Measurements from ENCODE around the gene KRTAP4-7. TPM values are rescaled to one million over a fixed set of nuclear protein-coding genes. Genes with fewer than 3 reads are reported as not detected.
"Not testable (repeated sequence)": the region's sequence is repeated elsewhere in the genome, so short reads cannot be mapped to it uniquely, and the experiment has no call there.

The KRTAP4-7 gene
- total RNA-seq, 1 experiment from 2014 or later: not detected

DNA sequence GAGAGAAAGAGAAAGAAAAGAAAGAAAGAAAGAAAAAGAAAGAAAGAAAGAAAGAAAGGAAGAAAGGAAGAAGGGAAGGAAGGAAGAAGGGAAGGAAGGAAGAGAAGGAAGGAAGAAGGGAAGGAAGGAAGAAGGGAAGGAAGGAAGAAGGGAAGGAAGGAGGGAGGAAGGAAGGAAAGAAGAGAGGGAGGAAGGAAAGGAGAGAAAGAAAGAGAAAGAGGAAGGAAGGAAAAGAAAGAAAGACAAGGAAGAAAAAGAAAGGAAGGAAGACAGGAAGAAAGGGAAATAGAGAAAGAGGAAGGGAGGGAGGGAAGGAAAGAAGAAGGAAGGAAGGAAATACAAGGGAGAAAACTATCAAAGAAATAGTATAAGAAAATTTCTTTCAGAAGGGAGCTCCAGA is 7.2 kb upstream of the KRTAP4-7 start:
- no peaks in the 10 kb centered on the region for H3K9me3 ChIP-seq (replicated peaks)

DNA sequence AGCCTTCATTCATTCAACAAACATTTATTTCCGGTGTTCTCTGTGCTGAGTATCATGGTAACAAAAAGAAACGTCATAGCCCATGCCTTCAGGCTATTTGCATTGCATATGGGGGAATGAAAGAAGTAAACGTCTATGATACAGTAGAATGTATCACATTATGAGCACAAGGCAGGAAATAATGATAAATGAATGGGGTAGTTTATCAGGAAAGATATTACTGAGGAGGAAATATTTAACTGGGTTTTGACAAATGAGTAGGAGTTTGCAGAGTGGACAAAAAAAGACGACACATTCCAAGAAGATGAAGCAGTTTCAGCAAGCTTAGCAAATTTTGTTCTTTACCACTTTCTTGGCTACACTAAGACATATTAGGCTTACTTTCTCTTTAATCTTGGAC is 1.3 kb upstream of the KRTAP4-7 start:
- peak overlapping the region; percentile 71 for H3K27ac ChIP-seq
- no peaks in the 10 kb centered on the region for H3K27me3 ChIP-seq (replicated peaks)
- H3K4me1 ChIP-seq (replicated peaks): peaks cover 6% of the 10 kb centered on the region
- no peaks in the 10 kb centered on the region for H3K36me3 ChIP-seq
- H3K9me3 ChIP-seq (replicated peaks): no peaks in the 10 kb centered on the region
- H3K4me3 ChIP-seq: no peak overlapping the region
- peak in 1 of 2 experiments; percentile 61 for DNase-seq (ENCODE audit: low read depth in 1 of 2, low spot score in 2 of 2)

More for the DNA sequence above, 7.2 kb upstream of the KRTAP4-7 start:
- Histone ChIP-seq H3K4me1 (replicated peaks) (no peaks in the 10 kb centered on the region), H3K36me3 (no peaks in the 10 kb centered on the region), H3K27ac (no peak overlapping the region), H3K4me3 (no peak overlapping the region), H3K27me3 (replicated peaks) (no peaks in the 10 kb centered on the region)
- DNase-seq (ENCODE audit: low read depth in 1 of 2, low spot score in 2 of 2): no peak

DNA sequence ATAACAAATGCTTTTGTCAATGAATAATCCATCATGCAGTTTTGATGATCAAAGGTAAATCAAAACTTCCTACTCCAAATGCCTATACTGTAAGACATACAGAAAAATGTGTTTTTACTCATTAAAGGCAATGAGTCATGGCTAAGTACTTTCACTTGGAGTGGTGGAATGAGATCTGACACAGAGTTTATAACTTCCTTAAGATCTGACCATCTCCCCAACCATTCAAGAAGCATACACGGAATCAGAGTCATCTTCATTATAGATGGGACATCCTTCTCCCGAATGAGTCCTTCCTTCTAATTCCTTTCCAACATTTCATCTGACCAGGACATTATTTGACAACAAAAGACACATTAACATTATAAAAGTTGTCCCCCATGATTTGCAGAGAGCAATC is 523 bp upstream of the KRTAP4-7 start:
- not testable (repeated sequence) for H3K27ac ChIP-seq; H3K4me3 ChIP-seq; H3K9me3 ChIP-seq (replicated peaks); H3K27me3 ChIP-seq (replicated peaks); H3K36me3 ChIP-seq; H3K4me1 ChIP-seq (replicated peaks)
- DNase-seq (ENCODE audit: low read depth in 1 of 2, low spot score in 2 of 2): peak in 1 of 2 experiments; percentile 47

DNA sequence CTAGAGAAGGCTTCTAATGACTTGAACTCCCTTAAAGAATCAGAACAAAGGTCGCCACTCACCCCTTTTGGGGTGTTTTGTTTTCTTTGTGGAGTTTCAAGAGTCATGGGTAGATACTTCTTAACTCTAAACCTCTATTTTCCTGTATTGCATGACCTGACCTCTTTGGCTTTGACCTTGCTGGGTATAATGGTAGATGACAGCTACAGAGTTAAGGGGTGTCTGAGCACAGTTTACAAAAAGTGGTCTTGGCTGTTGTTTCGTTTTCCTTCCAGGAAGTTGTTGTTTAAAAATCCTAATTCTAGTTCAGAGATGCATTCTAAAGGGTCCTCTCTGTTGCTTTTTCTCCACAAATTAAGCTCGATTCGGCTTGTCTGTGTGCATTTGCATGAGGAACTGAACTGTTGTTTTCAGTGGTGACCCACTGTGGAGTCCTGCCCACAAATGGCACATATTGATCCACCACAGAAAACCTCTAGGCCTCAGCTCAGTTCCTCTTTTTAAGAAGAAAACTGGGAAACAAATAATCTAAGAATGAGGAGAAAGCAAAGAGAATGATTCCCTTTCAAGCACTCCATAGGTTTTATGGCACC is 4.9 kb downstream of the KRTAP4-7 start:
- not testable (repeated sequence) for H3K4me3 ChIP-seq; H3K27ac ChIP-seq; H3K27me3 ChIP-seq (replicated peaks); DNase-seq (ENCODE audit: low read depth in 1 of 2, low spot score in 2 of 2); H3K4me1 ChIP-seq (replicated peaks); H3K36me3 ChIP-seq; H3K9me3 ChIP-seq (replicated peaks)

DNA sequence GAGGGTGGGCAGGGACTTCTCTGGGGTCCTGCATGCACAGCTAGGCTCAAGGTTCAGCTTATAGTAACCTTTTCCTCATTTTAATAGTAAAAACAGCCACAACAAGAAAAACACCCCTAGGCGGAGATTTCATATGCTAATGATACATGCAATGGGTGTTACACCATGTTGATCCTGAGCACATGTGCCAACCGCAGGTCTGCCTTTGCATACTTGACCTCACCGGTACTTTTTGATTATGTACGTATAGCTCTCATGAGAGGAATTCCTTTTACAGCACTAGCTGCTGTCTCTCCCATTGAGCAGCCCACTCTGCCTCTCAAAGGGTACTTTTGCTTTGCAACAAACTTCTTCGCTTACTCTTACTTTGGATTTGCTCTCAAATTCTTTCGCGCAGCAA is 12.1 kb downstream of the KRTAP4-7 start:
- Histone ChIP-seq H3K9me3 (replicated peaks) (no peaks in the 10 kb centered on the region), H3K27ac (no peak overlapping the region), H3K4me1 (replicated peaks) (peaks cover 12% of the 10 kb centered on the region), H3K36me3 (no peaks in the 10 kb centered on the region), H3K27me3 (replicated peaks) (no peaks in the 10 kb centered on the region), H3K4me3 (no peak overlapping the region)
- no peak for DNase-seq (ENCODE audit: low read depth in 1 of 2, low spot score in 2 of 2)

DNA sequence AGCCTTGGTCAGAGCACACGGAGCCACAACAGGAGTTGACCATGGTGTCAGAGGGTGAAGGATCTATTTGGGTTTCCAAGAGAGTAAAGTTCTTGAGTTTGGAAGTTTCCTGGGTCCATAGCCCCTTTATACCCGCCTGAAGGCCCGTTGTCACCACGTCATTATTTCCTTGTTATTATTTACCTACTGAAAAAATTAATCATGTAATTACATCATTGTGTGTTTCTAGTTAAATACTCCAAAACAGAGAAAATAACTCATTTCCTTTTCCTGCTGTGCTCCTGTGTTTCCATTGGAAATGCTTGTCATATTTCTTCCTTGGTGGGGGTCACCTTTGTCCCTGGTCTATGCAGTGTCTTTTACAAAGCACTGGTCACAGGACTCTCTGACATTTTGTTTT is 14.1 kb downstream of the KRTAP4-7 start, which contains the start of gene KRTAP4-8:
TSS of gene KRTAP4-8 (minus strand) at position 101 of the 400 bp plus-strand sequence. CDS start at position 43, 58 bp downstream.
- Histone ChIP-seq H3K27ac (no peak within 1 kb of the TSS), H3K9me3 (replicated peaks) (no peaks in the 10 kb centered on the region), H3K36me3 (no peaks in the 10 kb centered on the region), H3K27me3 (replicated peaks) (no peaks in the 10 kb centered on the region), H3K4me3 (no peak within 1 kb of the TSS), H3K4me1 (replicated peaks) (peaks cover 12% of the 10 kb centered on the region)
- DNase-seq (ENCODE audit: low read depth in 1 of 2, low spot score in 2 of 2): no peak

DNA sequence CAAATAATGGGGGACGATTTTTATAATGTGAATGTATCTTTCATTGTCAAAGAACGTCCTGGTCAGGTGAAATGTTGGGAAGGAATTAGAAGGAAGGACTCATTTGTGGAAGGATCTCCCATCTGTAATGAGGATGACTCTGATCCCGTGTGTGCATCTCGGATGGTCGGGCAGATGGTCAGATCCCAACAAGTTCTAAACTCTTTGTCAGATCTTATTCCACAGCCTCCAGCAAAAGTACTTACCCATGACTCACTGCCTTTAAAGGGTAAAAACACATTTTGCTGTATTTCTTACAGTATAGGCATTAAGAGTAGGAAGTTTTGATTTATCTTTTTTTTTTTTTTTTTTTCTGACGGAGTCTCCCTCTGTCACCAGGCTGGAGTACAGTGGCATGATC is 14.5 kb downstream of the KRTAP4-7 start:
- peaks cover 16% of the 10 kb centered on the region for H3K4me1 ChIP-seq (replicated peaks)
- no peak overlapping the region for H3K27ac ChIP-seq
- no peaks in the 10 kb centered on the region for H3K27me3 ChIP-seq (replicated peaks)
- H3K36me3 ChIP-seq: no peaks in the 10 kb centered on the region
- no peak overlapping the region for H3K4me3 ChIP-seq
- no peaks in the 10 kb centered on the region for H3K9me3 ChIP-seq (replicated peaks)
- DNase-seq (ENCODE audit: low read depth in 1 of 2, low spot score in 2 of 2): no peak

DNA sequence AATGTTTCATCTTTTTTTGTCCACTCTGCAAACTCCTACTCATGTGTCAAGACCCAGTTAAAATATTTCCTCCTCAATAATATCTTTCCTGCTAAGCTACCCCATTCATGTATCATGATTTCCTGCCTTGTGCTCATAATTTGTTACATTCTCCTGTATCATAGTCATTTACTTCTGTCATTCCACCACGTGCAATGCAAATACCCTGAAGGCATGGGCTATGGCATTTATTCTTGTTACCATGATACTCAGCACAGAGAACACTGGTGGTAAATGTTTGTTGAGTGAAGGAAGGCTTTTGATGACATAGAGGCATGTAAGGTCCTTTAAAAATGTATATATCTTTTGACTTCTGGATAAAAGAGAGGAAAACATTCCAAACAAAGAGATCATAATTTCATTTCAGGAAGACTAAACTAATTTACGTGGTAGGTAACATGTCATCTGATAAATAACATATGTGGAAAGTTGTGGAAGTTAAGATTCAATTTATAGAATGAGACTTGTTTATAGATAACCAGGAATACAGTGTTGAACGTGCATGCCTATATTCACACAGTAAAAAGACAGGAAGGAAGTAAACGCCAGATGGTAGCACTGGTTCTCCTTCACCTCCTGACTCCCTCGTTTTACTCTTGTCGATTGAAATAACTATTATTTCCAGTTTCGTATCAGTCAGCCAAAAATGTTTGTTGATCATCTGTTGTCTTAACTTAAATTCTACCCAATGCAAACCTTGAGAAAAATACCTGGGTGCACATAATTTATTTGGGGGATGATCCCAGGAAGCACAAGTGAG is 15.9 kb downstream of the KRTAP4-7 start:
- peak overlapping the region; percentile 60 for H3K27ac ChIP-seq

DNA sequence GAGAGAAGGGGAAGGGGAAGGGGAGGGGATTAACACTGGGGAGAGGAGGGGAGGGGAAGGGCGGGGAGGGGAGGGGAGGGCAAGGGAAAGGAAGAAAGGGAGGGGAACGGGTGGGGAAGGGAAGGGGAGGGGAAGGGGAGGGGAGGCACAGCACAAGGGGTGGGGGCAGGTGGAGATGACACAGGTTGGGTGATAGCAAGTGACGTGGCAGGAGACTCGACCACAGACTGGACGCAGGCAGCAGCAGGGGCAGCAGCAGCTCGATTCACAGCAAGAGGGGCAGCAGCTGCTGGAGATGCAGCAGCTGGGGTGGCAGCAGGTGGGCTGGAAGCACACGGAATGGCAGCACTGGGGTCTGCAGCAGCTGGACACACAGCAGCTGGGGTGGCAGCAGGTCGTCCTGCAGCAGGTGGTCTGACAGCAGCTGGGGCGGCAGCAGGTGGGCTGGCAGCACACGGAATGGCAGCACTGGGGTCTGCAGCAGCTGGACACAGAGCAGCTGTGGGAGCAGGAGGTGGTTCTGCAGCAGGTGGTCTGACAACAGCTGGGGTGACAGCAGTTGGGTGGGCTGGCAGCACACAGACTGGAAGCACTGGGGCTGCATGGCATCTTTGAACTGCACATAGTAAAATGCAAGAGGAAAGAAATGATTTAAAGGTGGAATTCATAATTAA is 17.8 kb downstream of the KRTAP4-7 start, which contains the start of gene KRTAP4-16:
TSS of gene KRTAP4-16 (minus strand) at position 624 of the 674 bp plus-strand sequence. CDS start at position 624, 0 bp downstream.
- Histone ChIP-seq H3K4me1 (replicated peaks) (peaks cover 22% of the 10 kb centered on the region), H3K27ac (no peak within 1 kb of the TSS), H3K27me3 (replicated peaks) (no peaks in the 10 kb centered on the region), H3K9me3 (replicated peaks) (no peaks in the 10 kb centered on the region), H3K4me3 (no peak within 1 kb of the TSS), H3K36me3 (no peaks in the 10 kb centered on the region)
- DNase-seq (ENCODE audit: low read depth in 1 of 2, low spot score in 2 of 2): no peak

More for the DNA sequence above, 15.9 kb downstream of the KRTAP4-7 start:
- H3K36me3 ChIP-seq; H3K27me3 ChIP-seq (replicated peaks); H3K4me3 ChIP-seq; H3K9me3 ChIP-seq (replicated peaks): not testable (repeated sequence)
- H3K4me1 ChIP-seq (replicated peaks): peaks cover 19% of the 10 kb centered on the region
- peak; percentile 57 to 72 for DNase-seq (ENCODE audit: low read depth in 1 of 2, low spot score in 2 of 2)

DNA sequence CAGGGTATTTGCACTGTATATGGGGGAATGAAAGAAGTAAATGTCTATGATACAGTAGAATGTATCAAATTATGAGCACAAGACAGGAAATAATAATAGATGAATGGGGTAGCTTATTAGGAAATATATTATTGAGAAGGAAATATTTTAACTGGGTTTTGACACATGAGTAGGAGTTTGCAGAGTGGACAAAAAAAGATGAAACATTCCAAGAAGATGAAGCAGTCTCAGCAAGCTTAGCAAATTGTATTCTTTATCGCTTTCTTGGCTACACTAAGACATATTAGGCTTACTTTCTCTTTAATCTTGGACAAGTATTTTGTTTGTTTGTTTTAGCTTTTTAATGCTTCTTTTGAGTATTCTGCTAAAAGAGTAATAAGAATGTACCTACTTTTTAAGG is 19.9 kb downstream of the KRTAP4-7 start:
- Histone ChIP-seq H3K36me3 (no peaks in the 10 kb centered on the region), H3K4me3 (no peak overlapping the region), H3K9me3 (replicated peaks) (no peaks in the 10 kb centered on the region), H3K27me3 (replicated peaks) (no peaks in the 10 kb centered on the region), H3K27ac (peak overlapping the region; percentile 56), H3K4me1 (replicated peaks) (peaks cover 21% of the 10 kb centered on the region)
- DNase-seq (ENCODE audit: low read depth in 1 of 2, low spot score in 2 of 2): peak in 1 of 2 experiments; percentile 46

DNA sequence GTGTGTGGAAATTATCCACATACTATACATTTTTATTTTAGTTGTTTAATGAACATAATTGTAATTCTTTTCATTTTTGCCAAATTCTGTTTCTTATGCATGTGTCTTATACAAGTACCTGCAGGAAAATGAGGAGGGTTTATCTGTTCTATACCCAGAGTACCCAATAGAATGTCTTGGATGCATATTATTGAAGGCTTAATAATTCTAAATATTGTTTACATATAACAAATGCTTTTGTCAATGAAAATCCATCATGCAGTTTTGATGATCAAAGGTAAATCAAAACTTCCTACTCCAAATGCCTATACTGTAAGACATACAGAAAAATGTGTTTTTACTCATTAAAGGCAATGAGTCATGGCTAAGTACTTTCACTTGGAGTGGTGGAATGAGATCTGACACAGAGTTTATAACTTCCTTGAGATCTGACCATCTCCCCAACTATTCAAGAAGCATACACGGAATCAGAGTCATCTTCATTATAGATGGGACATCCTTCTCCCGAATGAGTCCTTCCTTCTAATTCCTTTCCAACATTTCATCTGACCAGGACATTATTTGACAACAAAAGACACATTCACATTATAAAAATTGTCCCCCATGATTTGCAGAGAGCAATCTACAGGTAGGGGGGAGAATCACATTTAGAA is 20.6 kb downstream of the KRTAP4-7 start:
- not testable (repeated sequence) for H3K4me3 ChIP-seq; H3K36me3 ChIP-seq; H3K27me3 ChIP-seq (replicated peaks); H3K9me3 ChIP-seq (replicated peaks)
- Histone ChIP-seq H3K4me1 (replicated peaks) (peaks cover 20% of the 10 kb centered on the region), H3K27ac (peak overlapping the region; percentile 56)
- DNase-seq (ENCODE audit: low read depth in 1 of 2, low spot score in 2 of 2): peak in 1 of 2 experiments; percentile 37

DNA sequence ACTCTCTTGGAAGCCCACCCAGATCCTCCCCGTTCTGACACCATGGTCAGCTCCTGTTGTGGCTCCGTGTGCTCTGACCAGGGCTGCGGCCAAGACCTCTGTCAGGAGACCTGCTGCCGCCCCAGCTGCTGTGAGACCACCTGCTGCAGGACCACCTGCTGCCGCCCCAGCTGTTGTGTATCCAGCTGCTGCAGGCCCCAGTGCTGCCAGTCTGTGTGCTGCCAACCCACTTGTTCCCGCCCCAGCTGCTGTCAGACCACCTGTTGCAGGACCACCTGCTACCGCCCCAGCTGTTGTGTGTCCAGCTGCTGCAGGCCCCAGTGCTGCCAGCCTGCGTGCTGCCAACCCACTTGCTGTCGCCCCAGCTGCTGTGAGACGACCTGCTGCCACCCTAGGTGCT is 21.4 kb downstream of the KRTAP4-7 start, which contains the start of gene KRTAP4-9:
TSS of gene KRTAP4-9 (plus strand) at position 43 of the 400 bp plus-strand sequence. CDS start at position 43, 0 bp downstream.
- peak within 1 kb of the TSS; percentile 56 for H3K27ac ChIP-seq
- H3K4me3 ChIP-seq; H3K36me3 ChIP-seq; H3K9me3 ChIP-seq (replicated peaks); H3K27me3 ChIP-seq (replicated peaks); DNase-seq (ENCODE audit: low read depth in 1 of 2, low spot score in 2 of 2): not testable (repeated sequence)
- H3K4me1 ChIP-seq (replicated peaks): peaks cover 15% of the 10 kb centered on the region

DNA sequence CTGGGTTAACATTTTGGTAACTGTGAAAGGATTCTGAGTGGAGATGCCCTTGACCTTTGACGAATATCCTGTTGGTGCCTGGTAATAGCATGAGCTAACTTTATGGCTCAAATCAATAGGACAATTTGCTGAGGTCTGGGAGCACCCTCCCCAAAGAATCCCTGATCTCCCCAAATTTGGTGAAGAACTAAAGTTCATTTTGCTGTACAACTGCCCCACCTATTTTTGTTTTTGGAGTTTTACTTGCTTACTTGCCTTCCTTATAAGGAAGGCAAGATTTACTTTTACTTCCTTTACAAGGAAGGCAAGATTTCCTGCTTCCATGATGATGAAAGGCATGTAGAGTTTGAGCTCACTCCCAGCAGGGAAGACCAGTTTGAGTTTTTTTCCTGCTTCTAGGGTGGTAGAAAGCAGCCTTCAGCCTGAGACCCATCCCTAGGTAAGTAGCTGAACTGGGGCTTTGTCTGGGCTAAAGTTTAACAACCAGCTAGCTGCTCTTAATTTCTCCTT is 24.0 kb downstream of the KRTAP4-7 start:
- no peaks in the 10 kb centered on the region for H3K9me3 ChIP-seq (replicated peaks)
- peaks cover 15% of the 10 kb centered on the region for H3K4me1 ChIP-seq (replicated peaks)
- no peak for DNase-seq (ENCODE audit: low read depth in 1 of 2, low spot score in 2 of 2)
- no peak overlapping the region for H3K4me3 ChIP-seq
- H3K36me3 ChIP-seq: no peaks in the 10 kb centered on the region
- H3K27me3 ChIP-seq (replicated peaks): no peaks in the 10 kb centered on the region
- no peak overlapping the region for H3K27ac ChIP-seq

Data from SJSA1 (cell line).